ENCODE results near the gene WWOX. TPM values are rescaled to one million over a fixed set of nuclear protein-coding genes. Genes with fewer than 3 reads are reported as not detected.
"Not testable (repeated sequence)": the region's sequence is repeated elsewhere in the genome, so short reads cannot be mapped to it uniquely, and the experiment has no call there.

WWOX gene
- total and polyA plus RNA-seq, 2 of the 4 experiments (the other 2 are of a cell fraction) = 2.7 to 5.4 TPM

- dilution Hi-C loops (cut with HindIII; ENCODE audit: low sequenced_read_pairs, unreplicated experiment); H3K4ac ChIP-seq (ENCODE audit: low read depth, low read length); BruUV-seq (replicated peaks); CTCF ChIA-PET; H4K8ac ChIP-seq (ENCODE audit: low read depth in 2 of 2, low read length in 2 of 2); H3K36me3 ChIP-seq (ENCODE audit: control insufficient read depth, insufficient read depth, low read length); DNase-seq; H2AK9ac ChIP-seq (replicated peaks; ENCODE audit: low read depth, low read length, poor library complexity); H3K27ac ChIP-seq (ENCODE audit: insufficient read depth, low read length); H3K9me1 ChIP-seq (ENCODE audit: insufficient read depth, low read length); intact Hi-C loops (cut with micrococcal nuclease); H3K14ac ChIP-seq (replicated peaks; ENCODE audit: low read depth, low read length); H4K5ac ChIP-seq (ENCODE audit: low read depth, low read length); H2BK15ac ChIP-seq (ENCODE audit: low read depth, low read length); H3K79me1 ChIP-seq (ENCODE audit: low read depth in 1 of 2, low read length in 2 of 2); H3K4me1 ChIP-seq (ENCODE audit: control insufficient read depth, insufficient read depth, low read length); H2BK20ac ChIP-seq (ENCODE audit: low read depth, low read length); H3K23ac ChIP-seq (ENCODE audit: low read depth, low read length); H3K9ac ChIP-seq (ENCODE audit: low read depth, low read length); H3K56ac ChIP-seq (ENCODE audit: extremely low read depth, insufficient read depth, low read length); H2AK5ac ChIP-seq (ENCODE audit: low read depth, low read length); H2BK5ac ChIP-seq (ENCODE audit: low read depth, low read length, poor library complexity, severe bottlenecking); in situ Hi-C loops (cut with MboI; ENCODE audit: low sequenced_read_pairs); H2BK120ac ChIP-seq (ENCODE audit: low read depth, low read length); H4K91ac ChIP-seq (ENCODE audit: insufficient read depth, low read depth, low read length); H2AFZ ChIP-seq (replicated peaks; ENCODE audit: low read length, poor library complexity); POLR2A ChIA-PET (ENCODE audit: unreplicated experiment); H3K4me3 ChIP-seq (ENCODE audit: insufficient read depth, low read depth, low read length); H3K4me2 ChIP-seq (ENCODE audit: low read depth, low read length); ATAC-seq (ENCODE audit: low read depth); H3K18ac ChIP-seq (ENCODE audit: low read depth, low read length); H4K20me1 ChIP-seq (ENCODE audit: insufficient read depth, low read length); H3K27me3 ChIP-seq (ENCODE audit: control insufficient read depth, insufficient read depth, low read length): not testable (repeated sequence)
- WGBS, 2 experiments (ENCODE audit: extremely low coverage in 2 of 2, insufficient read length in 1 of 2) = no CpG with 5 or more reads among the region's 3 CpGs
- peaks cover 14% of the 10 kb centered on the region for H3K9me3 ChIP-seq (ENCODE audit: control insufficient read depth, insufficient read depth, low read length)
Measured at GRCh38 chr16:78691746-78692145, 592.3 kb downstream of the WWOX start.
